ENCODE data around the gene ITPK1. TPM values are rescaled to one million over a fixed set of nuclear protein-coding genes. Genes with fewer than 3 reads are reported as not detected.

The ITPK1 gene
- total RNA-seq, 1 donor from 2014 or later = 32.8 TPM

GRCh38 chr14:92963301-92964123, 152.2 kb downstream of the ITPK1 start:
- H3K9me3 Mint-ChIP-seq (ENCODE audit: unreplicated experiment) = peaks cover 6% of the 10 kb centered on the region
- no peak for TF ChIP-seq CTCF (IDR thresholded peaks at IDR 0.05)
- DNase-seq (ENCODE audit: extremely low spot score, unreplicated experiment) = no peak
- no peaks in the 10 kb centered on the region for H3K36me3 Mint-ChIP-seq (ENCODE audit: unreplicated experiment)
- no peaks in the 10 kb centered on the region for H3K27me3 Mint-ChIP-seq (ENCODE audit: unreplicated experiment)
- no peak overlapping the region for H3K27ac Mint-ChIP-seq (ENCODE audit: unreplicated experiment)
- peaks cover 10% of the 10 kb centered on the region for H3K4me1 Mint-ChIP-seq (ENCODE audit: unreplicated experiment)
- no peak overlapping the region for H3K4me3 Mint-ChIP-seq (ENCODE audit: unreplicated experiment)

GRCh38 chr14:92962831-92963095, 153.0 kb downstream of the ITPK1 start:
- H3K4me3 Mint-ChIP-seq (ENCODE audit: unreplicated experiment) = no peak overlapping the region

GRCh38 chr14:92962031-92962830, 153.5 kb downstream of the ITPK1 start:
- no peak overlapping the region for H3K4me3 Mint-ChIP-seq (ENCODE audit: unreplicated experiment)
- peaks cover under 1% of the 10 kb centered on the region for H3K9me3 Mint-ChIP-seq (ENCODE audit: unreplicated experiment)
- peaks cover 8% of the 10 kb centered on the region for H3K36me3 Mint-ChIP-seq (ENCODE audit: unreplicated experiment)
- no peak for DNase-seq (ENCODE audit: extremely low spot score, unreplicated experiment)
- H3K27ac Mint-ChIP-seq (ENCODE audit: unreplicated experiment) = no peak overlapping the region
- peaks cover 10% of the 10 kb centered on the region for H3K4me1 Mint-ChIP-seq (ENCODE audit: unreplicated experiment)
- H3K27me3 Mint-ChIP-seq (ENCODE audit: unreplicated experiment) = no peaks in the 10 kb centered on the region
- TF ChIP-seq CTCF (IDR thresholded peaks at IDR 0.05) = no peak

More at GRCh38 chr14:92962831-92963095, 153.0 kb downstream of the ITPK1 start:
- Mint-ChIP-seq H3K4me1 (ENCODE audit: unreplicated experiment) (peaks cover 10% of the 10 kb centered on the region), H3K27ac (ENCODE audit: unreplicated experiment) (no peak overlapping the region), H3K36me3 (ENCODE audit: unreplicated experiment) (peaks cover 6% of the 10 kb centered on the region), H3K27me3 (ENCODE audit: unreplicated experiment) (no peaks in the 10 kb centered on the region), H3K9me3 (ENCODE audit: unreplicated experiment) (peaks cover 6% of the 10 kb centered on the region)
- no peak for TF ChIP-seq CTCF (IDR thresholded peaks at IDR 0.05)
- DNase-seq (ENCODE audit: extremely low spot score, unreplicated experiment) = no peak

GRCh38 chr14:92961567-92961855, 154.2 kb downstream of the ITPK1 start:
- Mint-ChIP-seq H3K4me1 (ENCODE audit: unreplicated experiment) (peaks cover 10% of the 10 kb centered on the region), H3K36me3 (ENCODE audit: unreplicated experiment) (peaks cover 11% of the 10 kb centered on the region), H3K9me3 (ENCODE audit: unreplicated experiment) (no peaks in the 10 kb centered on the region), H3K4me3 (ENCODE audit: unreplicated experiment) (no peak overlapping the region), H3K27me3 (ENCODE audit: unreplicated experiment) (no peaks in the 10 kb centered on the region), H3K27ac (ENCODE audit: unreplicated experiment) (no peak overlapping the region)
- TF ChIP-seq CTCF (IDR thresholded peaks at IDR 0.05) = no peak
- DNase-seq (ENCODE audit: extremely low spot score, unreplicated experiment) = no peak
